Activated naive CD8-positive, alpha-beta T cell treated with anti-CD3 and anti-CD28 coated beads for 36 hours (primary cell): Measurements from ENCODE around the gene NOVA2. TPM values are rescaled to one million over a fixed set of nuclear protein-coding genes. Genes with fewer than 3 reads are reported as not detected.

Experiments
- DNase-seq: peaks from one replicate; pipeline ENCODE4 v3.0.0; 2021
- H3K27ac Mint-ChIP-seq: one replicate; pipeline ENCODE4 v1.8.0; 2022; ENCODE audit warnings: mild to moderate bottlenecking, moderate library complexity, mixed read lengths
- H3K27me3 Mint-ChIP-seq: one replicate; pipeline ENCODE4 v1.8.0; 2022; ENCODE audit warnings: mild to moderate bottlenecking, mixed read lengths
- H3K36me3 Mint-ChIP-seq: one replicate; pipeline ENCODE4 v1.8.0; 2021; ENCODE audit warnings: mild to moderate bottlenecking, mixed read lengths
- H3K4me1 Mint-ChIP-seq: one replicate; pipeline ENCODE4 v1.8.0; 2021; ENCODE audit warnings: mixed read lengths
- H3K4me3 Mint-ChIP-seq: one replicate; pipeline ENCODE4 v1.8.0; 2022; ENCODE audit warnings: mild to moderate bottlenecking, moderate library complexity, mixed read lengths
- H3K9me3 Mint-ChIP-seq: one replicate; pipeline ENCODE4 v1.8.0; 2022; ENCODE audit warnings: mixed read lengths
- total RNA-seq, 2 experiments: library from RNA; stranded (reverse); gene quantifications; one replicate each; pipeline ENCODE4 v1.2.3, GENCODE V29; 2021

NOVA2 gene
- total RNA-seq, 2 experiments from 2014 or later, result not detected

DNA sequence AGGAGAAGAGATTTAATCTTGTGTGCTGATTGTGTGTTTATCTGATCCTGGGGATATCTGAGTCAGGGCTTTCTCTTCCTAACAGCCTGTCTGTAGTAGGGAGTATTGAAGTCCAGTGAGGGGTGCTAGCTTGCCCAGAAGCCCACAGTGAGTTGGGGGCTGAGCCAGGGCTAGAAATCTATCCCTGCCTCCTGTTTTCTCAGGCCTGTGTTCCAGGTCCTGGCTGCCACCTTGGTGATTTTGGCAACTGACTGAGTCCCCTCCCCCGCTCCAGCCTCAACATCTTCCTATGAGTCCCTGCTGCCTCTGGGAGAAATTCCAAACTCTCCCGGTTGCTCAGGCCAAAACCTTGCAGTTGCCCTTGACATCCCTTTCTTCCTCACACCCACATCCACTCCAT, 7.7 kb upstream of the NOVA2 start:
- Mint-ChIP-seq H3K27ac (no peak overlapping the region), H3K4me3 (no peak overlapping the region), H3K9me3 (no peaks in the 10 kb centered on the region), H3K36me3 (no peaks in the 10 kb centered on the region), H3K4me1 (no peaks in the 10 kb centered on the region), H3K27me3 (peaks cover 43% of the 10 kb centered on the region)
- no peak for DNase-seq

DNA sequence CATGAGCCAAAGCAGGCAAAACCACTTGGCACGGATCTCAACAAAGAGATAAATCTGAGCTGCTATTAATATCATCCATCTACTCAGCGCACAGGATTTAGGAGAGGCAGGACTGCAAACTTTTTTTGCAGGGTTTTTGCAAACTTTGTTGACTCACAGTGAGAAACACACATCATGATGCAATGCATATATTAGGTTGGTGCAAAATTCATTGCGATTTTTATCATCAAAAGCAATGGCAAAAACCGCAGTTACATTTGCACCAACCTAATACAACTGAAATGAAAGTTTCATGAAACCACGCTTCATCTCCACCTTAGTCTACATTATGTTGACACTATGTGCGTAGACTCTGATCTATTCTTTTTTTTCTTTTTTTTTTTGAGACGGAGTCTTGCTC, 4.5 kb upstream of the NOVA2 start:
- DNase-seq, result no peak
- H3K27me3 Mint-ChIP-seq, result peaks cover 58% of the 10 kb centered on the region

DNA sequence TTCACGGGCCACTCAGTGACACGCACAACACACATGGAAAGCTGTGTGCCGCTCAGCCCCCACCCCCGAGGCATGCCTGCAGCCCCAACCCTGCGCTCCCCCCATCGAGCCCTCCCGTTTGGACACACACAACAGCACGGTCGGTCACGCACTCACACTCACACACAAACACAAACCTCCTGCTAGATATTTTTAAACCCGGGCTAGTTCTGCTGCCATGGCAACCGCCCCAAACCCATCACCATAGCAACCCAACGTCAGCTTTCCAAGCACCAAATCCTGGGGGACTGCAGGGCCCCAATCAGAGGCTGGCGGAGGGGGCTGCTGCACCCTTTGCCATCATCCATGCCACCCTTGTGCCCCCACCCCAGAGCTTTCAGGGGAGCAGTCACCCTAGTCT, 2.5 kb upstream of the NOVA2 start:
- H3K4me3 Mint-ChIP-seq, result no peak overlapping the region
- H3K4me1 Mint-ChIP-seq, result peaks cover 11% of the 10 kb centered on the region
- H3K36me3 Mint-ChIP-seq, result no peaks in the 10 kb centered on the region

More for the DNA sequence above, 4.5 kb upstream of the NOVA2 start:
- H3K36me3 Mint-ChIP-seq, result no peaks in the 10 kb centered on the region
- H3K9me3 Mint-ChIP-seq, result no peaks in the 10 kb centered on the region
- no peak overlapping the region for H3K4me3 Mint-ChIP-seq
- H3K4me1 Mint-ChIP-seq, result no peaks in the 10 kb centered on the region
- no peak overlapping the region for H3K27ac Mint-ChIP-seq

GRCh38 chr19:45975306-45976070, 1.8 kb upstream of the NOVA2 start:
- Mint-ChIP-seq H3K27me3 (peaks cover 63% of the 10 kb centered on the region), H3K4me3 (no peak overlapping the region), H3K4me1 (peaks cover 11% of the 10 kb centered on the region), H3K27ac (no peak overlapping the region), H3K9me3 (no peaks in the 10 kb centered on the region), H3K36me3 (no peaks in the 10 kb centered on the region)
- no peak for DNase-seq

More for the DNA sequence above, 2.5 kb upstream of the NOVA2 start:
- Mint-ChIP-seq H3K9me3 (no peaks in the 10 kb centered on the region), H3K27me3 (peaks cover 62% of the 10 kb centered on the region), H3K27ac (no peak overlapping the region)
- DNase-seq, result no peak

DNA sequence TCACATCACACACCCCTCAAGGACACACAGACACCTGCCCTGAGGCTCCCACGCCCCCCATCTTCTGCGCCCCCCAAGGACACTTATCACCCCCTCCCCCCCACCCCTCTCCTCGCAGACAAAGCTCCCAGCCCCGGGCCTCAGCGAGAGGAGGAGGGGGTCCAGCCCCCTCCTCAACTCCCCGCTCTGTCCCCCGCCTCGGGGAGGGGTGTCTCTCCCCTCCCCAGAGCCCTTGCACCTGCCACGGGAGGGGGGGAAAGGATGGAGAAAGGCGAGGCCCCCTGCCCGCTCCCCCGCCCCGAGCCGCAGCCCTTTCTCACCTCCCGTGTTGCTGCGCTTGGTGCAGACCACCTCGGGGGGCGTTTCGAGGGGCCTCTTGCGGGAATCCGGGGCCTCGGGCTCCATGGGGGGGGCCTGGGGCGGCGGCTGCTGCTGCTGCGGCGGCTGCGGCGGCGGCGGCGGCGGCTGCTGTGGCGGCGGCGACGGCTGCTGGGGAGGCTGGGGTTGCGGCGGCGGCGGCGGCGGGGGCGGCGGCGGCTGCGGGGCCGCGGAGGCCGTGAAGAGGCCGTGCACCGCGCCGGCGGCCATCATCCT, 621 bp downstream of the NOVA2 start:
- Mint-ChIP-seq H3K27ac (no peak overlapping the region), H3K9me3 (no peaks in the 10 kb centered on the region), H3K4me1 (peaks cover 11% of the 10 kb centered on the region), H3K36me3 (no peaks in the 10 kb centered on the region), H3K27me3 (peaks cover 82% of the 10 kb centered on the region), H3K4me3 (no peak overlapping the region)
- no peak for DNase-seq

- Mint-ChIP-seq H3K4me1 (peaks cover 11% of the 10 kb centered on the region), H3K27ac (no peak overlapping the region), H3K27me3 (peaks cover 75% of the 10 kb centered on the region), H3K36me3 (no peaks in the 10 kb centered on the region), H3K4me3 (no peak overlapping the region), H3K9me3 (no peaks in the 10 kb centered on the region)
- peak; percentile 16 for DNase-seq
These were observed 1.4 kb downstream of the NOVA2 start for GRCh38 chr19:45972081-45972946.

DNA sequence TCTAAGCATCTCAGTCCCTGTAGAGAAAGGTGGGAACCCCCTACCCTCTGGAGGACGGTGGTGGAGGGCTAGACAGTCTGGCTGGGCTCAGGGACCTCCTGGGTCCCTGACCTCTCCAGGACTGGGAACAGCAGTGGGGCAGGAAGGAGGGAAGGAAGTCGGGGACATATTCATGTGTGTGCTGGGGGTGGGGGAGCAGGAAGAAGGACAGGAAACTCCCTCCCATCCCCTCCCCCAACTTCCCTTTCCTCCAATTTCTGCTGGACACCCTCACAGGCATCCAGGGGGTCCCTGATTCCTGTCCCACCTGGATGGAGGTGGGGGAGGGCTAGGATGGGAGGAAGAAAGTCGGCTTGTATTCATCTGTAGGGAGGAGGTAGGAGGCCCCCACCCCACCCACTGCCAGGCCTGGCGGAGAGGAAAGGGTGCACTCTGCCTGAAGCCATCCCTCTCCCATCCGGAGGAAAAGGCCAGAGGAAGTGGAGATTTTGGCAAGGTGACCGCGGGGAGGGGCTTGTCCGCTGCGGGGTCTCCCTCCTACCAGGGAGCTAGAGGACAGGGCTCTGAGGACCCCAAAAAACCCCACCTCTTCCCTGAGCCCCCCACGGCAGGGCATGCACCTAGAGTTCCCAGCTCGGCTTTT, 2.3 kb downstream of the NOVA2 start:
- peaks cover 77% of the 10 kb centered on the region for H3K27me3 Mint-ChIP-seq
- no peaks in the 10 kb centered on the region for H3K36me3 Mint-ChIP-seq

GRCh38 chr19:45969676-45970075, 4.0 kb downstream of the NOVA2 start:
- no peaks in the 10 kb centered on the region for H3K9me3 Mint-ChIP-seq
- no peak overlapping the region for H3K27ac Mint-ChIP-seq
- H3K4me3 Mint-ChIP-seq, result no peak overlapping the region
- no peaks in the 10 kb centered on the region for H3K36me3 Mint-ChIP-seq
- peaks cover 11% of the 10 kb centered on the region for H3K4me1 Mint-ChIP-seq
- DNase-seq, result no peak
- H3K27me3 Mint-ChIP-seq, result peaks cover 74% of the 10 kb centered on the region

More for the DNA sequence above, 2.3 kb downstream of the NOVA2 start:
- Mint-ChIP-seq H3K4me1 (peaks cover 11% of the 10 kb centered on the region), H3K27ac (no peak overlapping the region), H3K4me3 (no peak overlapping the region), H3K9me3 (no peaks in the 10 kb centered on the region)
- DNase-seq, result no peak

DNA sequence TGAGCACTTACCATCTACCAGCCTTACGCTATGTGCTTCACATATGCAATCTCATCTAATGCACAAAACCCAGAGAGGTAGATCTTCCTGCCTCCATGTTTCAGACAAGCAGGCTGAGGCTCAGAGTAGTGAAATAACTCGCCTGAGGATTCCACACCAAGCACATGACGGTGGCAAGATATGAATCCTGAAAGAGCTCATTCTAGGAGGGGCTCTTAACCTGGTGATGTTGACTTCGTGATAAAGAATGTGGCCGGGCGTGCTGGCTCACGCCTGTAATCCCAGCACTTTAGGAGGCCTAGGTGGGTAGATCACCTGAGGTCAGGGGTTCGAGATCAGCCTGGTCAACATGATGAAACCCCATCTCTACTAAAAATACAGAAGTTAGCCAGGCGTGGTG, 5.0 kb downstream of the NOVA2 start:
- no peaks in the 10 kb centered on the region for H3K36me3 Mint-ChIP-seq
- no peaks in the 10 kb centered on the region for H3K9me3 Mint-ChIP-seq
- peaks cover 67% of the 10 kb centered on the region for H3K27me3 Mint-ChIP-seq
- no peak for DNase-seq
- H3K4me1 Mint-ChIP-seq, result peaks cover 11% of the 10 kb centered on the region
- no peak overlapping the region for H3K27ac Mint-ChIP-seq
- H3K4me3 Mint-ChIP-seq, result no peak overlapping the region

DNA sequence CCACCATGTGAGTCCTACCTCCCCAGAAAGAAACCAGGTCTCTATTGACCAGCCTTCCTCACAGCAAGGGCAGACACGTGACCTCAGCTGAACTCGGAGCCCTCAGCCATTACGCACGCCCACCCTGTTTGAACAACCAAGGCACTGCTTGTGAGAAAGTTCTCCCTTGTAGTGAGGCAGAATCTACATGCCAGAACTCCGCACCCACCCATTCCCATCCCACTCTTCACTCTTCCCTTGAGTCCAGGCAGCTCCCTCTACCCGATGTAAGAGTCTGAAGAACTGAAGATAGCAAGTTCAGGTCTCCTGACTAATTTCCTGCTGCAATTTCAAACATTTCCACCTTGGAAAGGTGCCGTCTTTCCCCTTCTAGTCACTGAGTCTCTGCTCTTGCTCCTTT, 6.4 kb downstream of the NOVA2 start:
- Mint-ChIP-seq H3K4me3 (no peak overlapping the region), H3K36me3 (no peaks in the 10 kb centered on the region), H3K27me3 (peaks cover 62% of the 10 kb centered on the region), H3K27ac (no peak overlapping the region), H3K9me3 (no peaks in the 10 kb centered on the region), H3K4me1 (peaks cover 6% of the 10 kb centered on the region)
- no peak for DNase-seq

DNA sequence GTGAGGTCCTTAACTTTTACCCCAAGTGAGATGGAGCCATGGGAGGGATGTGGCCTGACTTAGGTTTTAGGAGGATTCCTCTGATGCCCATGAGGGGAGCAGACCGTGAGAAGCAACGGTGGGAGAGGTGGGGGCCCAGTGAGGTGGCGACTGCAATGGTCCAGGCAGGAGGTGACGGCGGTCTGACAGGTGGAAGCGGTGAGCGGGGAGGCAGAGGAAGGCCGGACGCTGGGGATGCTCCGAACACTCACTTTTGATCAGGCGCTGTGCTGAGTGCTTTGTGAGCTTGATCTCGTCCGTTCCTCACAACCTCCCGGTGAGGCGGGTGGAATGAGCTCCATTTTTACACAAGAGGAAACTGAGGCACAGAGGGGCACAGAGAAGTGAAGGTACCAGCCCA, 11.6 kb downstream of the NOVA2 start:
- Mint-ChIP-seq H3K4me3 (no peak overlapping the region), H3K36me3 (no peaks in the 10 kb centered on the region), H3K27me3 (peaks cover 59% of the 10 kb centered on the region), H3K4me1 (no peaks in the 10 kb centered on the region), H3K27ac (no peak overlapping the region), H3K9me3 (no peaks in the 10 kb centered on the region)
- no peak for DNase-seq

GRCh38 chr19:45960595-45961235, 12.9 kb downstream of the NOVA2 start:
- H3K27me3 Mint-ChIP-seq, result peaks cover 49% of the 10 kb centered on the region
- H3K4me3 Mint-ChIP-seq, result no peak overlapping the region
- H3K27ac Mint-ChIP-seq, result no peak overlapping the region
- no peaks in the 10 kb centered on the region for H3K36me3 Mint-ChIP-seq
- no peak for DNase-seq
- H3K4me1 Mint-ChIP-seq, result no peaks in the 10 kb centered on the region
- H3K9me3 Mint-ChIP-seq, result no peaks in the 10 kb centered on the region

GRCh38 chr19:45959517-45960025, 14.1 kb downstream of the NOVA2 start:
- H3K27ac Mint-ChIP-seq, result no peak overlapping the region
- H3K4me1 Mint-ChIP-seq, result no peaks in the 10 kb centered on the region
- no peaks in the 10 kb centered on the region for H3K36me3 Mint-ChIP-seq
- H3K9me3 Mint-ChIP-seq, result no peaks in the 10 kb centered on the region
- peaks cover 52% of the 10 kb centered on the region for H3K27me3 Mint-ChIP-seq
- no peak overlapping the region for H3K4me3 Mint-ChIP-seq
- no peak for DNase-seq

- Mint-ChIP-seq H3K4me3 (no peak overlapping the region), H3K9me3 (no peaks in the 10 kb centered on the region), H3K27me3 (peaks cover 54% of the 10 kb centered on the region), H3K27ac (no peak overlapping the region), H3K36me3 (no peaks in the 10 kb centered on the region), H3K4me1 (no peaks in the 10 kb centered on the region)
- DNase-seq, result no peak
These were observed 14.7 kb downstream of the NOVA2 start for GRCh38 chr19:45958769-45959516.
